ENCODE results near the gene SPOCK3.

DNA sequence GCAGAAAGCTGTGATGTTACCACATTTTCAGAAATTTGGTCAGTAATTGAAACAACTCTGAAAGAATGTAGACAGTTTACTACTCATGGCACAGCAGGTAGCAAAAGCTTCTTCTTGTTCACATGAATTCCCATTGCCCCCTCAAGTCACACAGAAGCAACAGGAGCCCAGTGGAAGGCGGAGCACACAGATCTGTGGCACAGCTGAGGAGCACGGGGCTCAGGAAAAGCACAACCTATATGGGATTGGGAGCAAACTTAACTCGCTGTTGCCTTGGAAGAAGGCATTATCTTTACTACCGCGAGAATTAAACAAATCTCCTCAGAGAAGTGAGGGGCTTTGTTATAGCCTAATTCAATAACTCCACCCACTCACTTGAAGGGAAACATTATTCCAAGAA lies 358.5 kb downstream of the SPOCK3 start:
- TF ChIP-seq CTCF (conservative IDR thresholded peaks at IDR 0.05; ENCODE audit: low read depth, low read length) (no peak), EZH2 (IDR thresholded peaks at IDR 0.05; ENCODE audit: borderline replicate concordance, low read depth, low read length, poor library complexity, severe bottlenecking) (no peak)
